ENCODE measurements around the gene TEKT3. TPM values are rescaled to one million over a fixed set of nuclear protein-coding genes. Genes with fewer than 3 reads are reported as not detected.

TEKT3 gene
- total and polyA plus RNA-seq, 2 donors (not counting 3 experiments of a cell fraction or from before 2014, with no cell fraction given): 0.28 TPM; not detected in 1

DNA sequence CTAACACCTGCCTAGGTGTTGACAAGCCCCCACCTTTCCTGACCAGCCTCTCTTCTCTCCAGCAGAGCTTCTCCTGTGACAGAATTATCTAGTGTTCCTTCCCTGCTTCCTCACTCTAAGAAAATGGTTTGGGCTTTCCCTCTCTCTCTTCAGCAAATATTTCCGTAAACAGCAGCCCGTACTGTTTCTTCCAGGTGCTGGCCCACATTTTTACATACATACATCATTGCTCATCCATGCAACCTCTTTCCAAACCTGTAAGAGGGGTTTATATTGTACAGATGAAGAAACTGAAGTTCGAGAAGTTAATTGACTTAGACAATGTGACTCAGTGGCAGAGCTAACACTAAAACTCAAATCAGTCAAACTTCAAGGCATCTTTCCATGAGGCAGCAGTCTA is 569 bp upstream of the TEKT3 start:
- Histone ChIP-seq H3K4me2 (ENCODE audit: insufficient read depth, low read length) (no peak overlapping the region), H3K36me3 (ENCODE audit: control insufficient read depth in 2 of 2, extremely low read depth in 1 of 2, insufficient read depth in 2 of 2, low read length in 2 of 2) (no peaks in the 10 kb centered on the region), H3K9me3 (replicated peaks; ENCODE audit: control insufficient read depth, insufficient read depth, low read length) (no peaks in the 10 kb centered on the region), H3K79me2 (ENCODE audit: control insufficient read depth, insufficient read depth, low read length) (no peaks in the 10 kb centered on the region), H3K4me3 (replicated peaks in 1 of 3; ENCODE audit: insufficient read depth in 1 of 3, low read depth in 1 of 3, low read length in 3 of 3) (no peak overlapping the region), H3K27me3 (ENCODE audit: control insufficient read depth in 2 of 2, insufficient read depth in 2 of 2, low read length in 2 of 2) (peaks cover 29 to 42% of the 10 kb centered on the region in 2 experiments), H4K20me1 (replicated peaks; ENCODE audit: control insufficient read depth, extremely low read depth, insufficient read depth, low read length) (no peaks in the 10 kb centered on the region), H3K9me1 (replicated peaks; ENCODE audit: control insufficient read depth, extremely low read depth, insufficient read depth, low read length) (no peaks in the 10 kb centered on the region), H3K27ac (ENCODE audit: insufficient read depth, low read depth, low read length) (no peak overlapping the region), H2AFZ (ENCODE audit: low read depth, low read length) (no peak overlapping the region), H3K4me1 (ENCODE audit: control insufficient read depth, extremely low read depth, insufficient read depth, low read length) (no peaks in the 10 kb centered on the region), H3K9ac (replicated peaks; ENCODE audit: extremely low read depth, insufficient read depth, low read length) (no peak overlapping the region)
- BruUV-seq (replicated peaks): no TSS peak
- TF ChIP-seq MYC (IDR thresholded peaks at IDR 0.05; ENCODE audit: low read depth, low read length) (no peak), EZH2 (IDR thresholded peaks at IDR 0.05; ENCODE audit: borderline replicate concordance, low read depth, low read length, severe bottlenecking) (no peak), GATA2 (IDR thresholded peaks at IDR 0.05; ENCODE audit: insufficient read depth, insufficient read length, low read depth, low read length) (no peak), POLR2AphosphoS5 (IDR thresholded peaks at IDR 0.05; ENCODE audit: insufficient read depth, low read depth, low read length) (no peak), POLR2A (IDR thresholded peaks at IDR 0.05; ENCODE audit: low read depth, low read length) (no peak), FOS (IDR thresholded peaks at IDR 0.05; ENCODE audit: borderline replicate concordance, insufficient read depth, low read length) (no peak), JUN (IDR thresholded peaks at IDR 0.05; ENCODE audit: borderline replicate concordance, insufficient read depth, insufficient read length, low read depth) (no peak)
- TF ChIP-seq, protein P1, sequence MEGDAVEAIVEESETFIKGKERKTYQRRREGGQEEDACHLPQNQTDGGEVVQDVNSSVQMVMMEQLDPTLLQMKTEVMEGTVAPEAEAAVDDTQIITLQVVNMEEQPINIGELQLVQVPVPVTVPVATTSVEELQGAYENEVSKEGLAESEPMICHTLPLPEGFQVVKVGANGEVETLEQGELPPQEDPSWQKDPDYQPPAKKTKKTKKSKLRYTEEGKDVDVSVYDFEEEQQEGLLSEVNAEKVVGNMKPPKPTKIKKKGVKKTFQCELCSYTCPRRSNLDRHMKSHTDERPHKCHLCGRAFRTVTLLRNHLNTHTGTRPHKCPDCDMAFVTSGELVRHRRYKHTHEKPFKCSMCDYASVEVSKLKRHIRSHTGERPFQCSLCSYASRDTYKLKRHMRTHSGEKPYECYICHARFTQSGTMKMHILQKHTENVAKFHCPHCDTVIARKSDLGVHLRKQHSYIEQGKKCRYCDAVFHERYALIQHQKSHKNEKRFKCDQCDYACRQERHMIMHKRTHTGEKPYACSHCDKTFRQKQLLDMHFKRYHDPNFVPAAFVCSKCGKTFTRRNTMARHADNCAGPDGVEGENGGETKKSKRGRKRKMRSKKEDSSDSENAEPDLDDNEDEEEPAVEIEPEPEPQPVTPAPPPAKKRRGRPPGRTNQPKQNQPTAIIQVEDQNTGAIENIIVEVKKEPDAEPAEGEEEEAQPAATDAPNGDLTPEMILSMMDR (IDR thresholded peaks at IDR 0.05; ENCODE audit: extremely low read depth in 1 of 2, insufficient read depth in 1 of 2, low read depth in 1 of 2, low read length in 2 of 2): no peak
- TF ChIP-seq, protein P2, sequence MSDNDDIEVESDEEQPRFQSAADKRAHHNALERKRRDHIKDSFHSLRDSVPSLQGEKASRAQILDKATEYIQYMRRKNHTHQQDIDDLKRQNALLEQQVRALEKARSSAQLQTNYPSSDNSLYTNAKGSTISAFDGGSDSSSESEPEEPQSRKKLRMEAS (IDR thresholded peaks at IDR 0.05; ENCODE audit: insufficient read depth, insufficient read length): no peak
- no peak for FAIRE-seq
- POLR2A ChIA-PET: no interaction called here
- intact Hi-C loops (cut with micrococcal nuclease) (no loop called here), dilution Hi-C loops (cut with MboI; ENCODE audit: extremely low pct_ligation_motif_present, low sequenced_read_pairs) (no loop called here)
- CTCF ChIA-PET: interaction anchor here (1.2 to 1.8 kb wide), 3 partner anchors 8 to 161 kb away, joined by 3 to 7 read pairs (median 3); no protein-coding TSS in a partner anchor
- no peak for DNase-seq (ENCODE audit: low read depth, low spot score)
